Measurements from ENCODE around the gene VPS72.
"Not testable (repeated sequence)": the region's sequence is repeated elsewhere in the genome, so short reads cannot be mapped to it uniquely, and the experiment has no call there.

The VPS72 gene

GRCh38 chr1:151189637-151190445 is at the start of gene VPS72:
VPS72 (minus strand) TSS chr1:151190197; CDS start chr1:151190121, 76 bp downstream.
- peak; percentile 91 for DNase-seq

GRCh38 chr1:151238467-151238739 is 48.4 kb upstream of the VPS72 start:
- DNase-seq = peak; percentile 90

- DNase-seq = no peak
Observed at GRCh38 chr1:151237678-151238466, 47.9 kb upstream of the VPS72 start.

- DNase-seq = no peak
Observed at GRCh38 chr1:151235235-151235634, 45.2 kb upstream of the VPS72 start.

- DNase-seq = peak; percentile 57
Observed at GRCh38 chr1:151222130-151222529, 32.1 kb upstream of the VPS72 start.

- DNase-seq = peak; percentile 37
Observed at GRCh38 chr1:151221616-151222015, 31.6 kb upstream of the VPS72 start.

- DNase-seq = no peak
Observed at GRCh38 chr1:151213560-151213959, 23.6 kb upstream of the VPS72 start.

- no peak for DNase-seq
Observed at GRCh38 chr1:151211972-151212705, 22.1 kb upstream of the VPS72 start.

- DNase-seq = peak; percentile 80
Observed at GRCh38 chr1:151210830-151211229, 20.8 kb upstream of the VPS72 start.

GRCh38 chr1:151205381-151205965 is 15.5 kb upstream of the VPS72 start:
- not testable (repeated sequence) for DNase-seq

- DNase-seq = peak; percentile 96
Observed at GRCh38 chr1:151199873-151200581, 10.0 kb upstream of the VPS72 start.

- peak; percentile 98 for DNase-seq
Observed at GRCh38 chr1:151198254-151199127, 8.5 kb upstream of the VPS72 start, which contains the start of gene PIP5K1A. PIP5K1A (plus strand) TSS chr1:151198552; CDS start chr1:151198997, 445 bp downstream.

- DNase-seq = no peak
Observed at GRCh38 chr1:151197863-151198253, 7.9 kb upstream of the VPS72 start.

- DNase-seq = peak; percentile 90
Observed at GRCh38 chr1:151196292-151196800, 6.3 kb upstream of the VPS72 start.

GRCh38 chr1:151194894-151195594 is 5.0 kb upstream of the VPS72 start:
- peak; percentile 97 for DNase-seq

GRCh38 chr1:151193856-151194255 is 3.9 kb upstream of the VPS72 start:
- peak; percentile 25 for DNase-seq

GRCh38 chr1:151193304-151193703 is 3.3 kb upstream of the VPS72 start:
- DNase-seq = no peak

GRCh38 chr1:151192047-151192446 is 2.0 kb upstream of the VPS72 start:
- DNase-seq = no peak

GRCh38 chr1:151188667-151189066 is 1.3 kb downstream of the VPS72 start:
- DNase-seq = not testable (repeated sequence)

GRCh38 chr1:151187205-151187604 is 2.8 kb downstream of the VPS72 start:
- no peak for DNase-seq

Measured in EL (cell line).